Mucosa of descending colon (tissue), 3 donors: ENCODE results near the gene MYLK2. TPM values are rescaled to one million over a fixed set of nuclear protein-coding genes. Genes with fewer than 3 reads are reported as not detected.

Experiments used
- ATAC-seq: fragments of 200-7000 bp; cut with Tn5 transposase; one replicate; pipeline ENCODE4 v1.9.1; 2020; ENCODE audit warnings: mild to moderate bottlenecking, moderate library complexity
- DNase-seq, 3 donors: peaks; one replicate each; pipeline ENCODE4 v3.0.0-alpha.2; 2020
- H3K36me3 ChIP-seq: fragments of 200-600 bp; one replicate; pipeline ENCODE4 v1.8.0; 2021; ENCODE audit warnings: low read depth, mild to moderate bottlenecking
- H3K4me1 ChIP-seq: fragments of 200-600 bp; one replicate; pipeline ENCODE4 v1.8.0; 2021; ENCODE audit warnings: low read depth, mild to moderate bottlenecking
- H3K4me3 ChIP-seq: fragments of 200-600 bp; one replicate; pipeline ENCODE4 v1.8.0; 2021; ENCODE audit warnings: mild to moderate bottlenecking
- H3K9me3 ChIP-seq: fragments of 200-600 bp; one replicate; pipeline ENCODE4 v1.8.0; 2021; ENCODE audit warnings: mild to moderate bottlenecking
- CTCF ChIP-seq: fragments of 200-600 bp; IDR thresholded peaks from one replicate; pipeline ENCODE4 v1.8.0; 2022; ENCODE audit warnings: antibody characterized with exemption, mild to moderate bottlenecking
- intact Hi-C, 2 donors: fragments of 100-400 bp; cut with DNase I in 1 of 2; cut with micrococcal nuclease in 1 of 2; formaldehyde crosslinking; loops; one replicate each; pipeline versions ENCODE4 v1.11.0 to v1.11.1; 2022; cut with DNase I, micrococcal nuclease
- total RNA-seq, 3 donors: library from RNA; stranded (reverse); fragmentation: NEBNext Ultra II Directional in 2 of 3; extraction: Animal tissue kit (Norgen Biotek cat#: 25700) in 2 of 3; gene quantifications; one replicate each; pipeline versions ENCODE4 v1.2.1 to v1.2.4, GENCODE V29; 2021 to 2023
- donor health status: DM: no; HTN: no; CAD: no; lungs with moderate emphysema.
- donor health status: DM: no; HTN: no; CAD: no.
- donor health status: DM: no; HTN: yes; CAD: no.

Gene MYLK2
- total RNA-seq, 3 donors from 2014 or later, result 0.09 to 0.31 TPM; not detected in 1

- no peaks in the 10 kb centered on the region for H3K9me3 ChIP-seq
- TF ChIP-seq CTCF, result no peak
- H3K4me1 ChIP-seq, result peaks cover 13% of the 10 kb centered on the region
- intact Hi-C loops, result no loop called here
- ATAC-seq (no peak), DNase-seq (no peak)
- no peak overlapping the region for H3K4me3 ChIP-seq
- H3K36me3 ChIP-seq, result no peaks in the 10 kb centered on the region
These were observed 16.4 kb downstream of the MYLK2 start for GRCh38 chr20:31835554-31835953.

- Histone ChIP-seq H3K36me3 (no peaks in the 10 kb centered on the region), H3K9me3 (no peaks in the 10 kb centered on the region), H3K4me1 (peaks cover 13% of the 10 kb centered on the region), H3K4me3 (no peak overlapping the region)
- ATAC-seq (peak; percentile 75), DNase-seq (peak; percentile 66 to 74 (median 73))
- no peak for TF ChIP-seq CTCF
- intact Hi-C loops, result no loop called here
These were observed 17.1 kb downstream of the MYLK2 start for GRCh38 chr20:31835977-31836852.

- no peaks in the 10 kb centered on the region for H3K9me3 ChIP-seq
- H3K4me3 ChIP-seq, result no peak overlapping the region
- DNase-seq, result no peak
- intact Hi-C loops, result no loop called here
- H3K4me1 ChIP-seq, result peaks cover 13% of the 10 kb centered on the region
- H3K36me3 ChIP-seq, result no peaks in the 10 kb centered on the region
- TF ChIP-seq CTCF, result no peak
- no peak for ATAC-seq
These were observed 17.9 kb downstream of the MYLK2 start for GRCh38 chr20:31836853-31837608.

GRCh38 chr20:31837896-31838397 lies 18.8 kb downstream of the MYLK2 start:
- TF ChIP-seq CTCF, result no peak
- Histone ChIP-seq H3K9me3 (no peaks in the 10 kb centered on the region), H3K4me3 (no peak overlapping the region), H3K36me3 (no peaks in the 10 kb centered on the region), H3K4me1 (peaks cover 13% of the 10 kb centered on the region)
- no peak for ATAC-seq
- no peak for DNase-seq
- intact Hi-C loops, result no loop called here

GRCh38 chr20:31838646-31839292 lies 19.6 kb downstream of the MYLK2 start:
- DNase-seq, result no peak
- intact Hi-C loops, result no loop called here
- peaks cover 13% of the 10 kb centered on the region for H3K4me1 ChIP-seq

More at GRCh38 chr20:31838646-31839292, 19.6 kb downstream of the MYLK2 start:
- no peaks in the 10 kb centered on the region for H3K36me3 ChIP-seq
- ATAC-seq, result no peak
- TF ChIP-seq CTCF, result no peak
- H3K9me3 ChIP-seq, result no peaks in the 10 kb centered on the region
- H3K4me3 ChIP-seq, result no peak overlapping the region
